GM18508 (cell line): ENCODE measurements around the gene FHIT.

Source experiments
- ATAC-seq: cut with Tn5 transposase; IDR thresholded peaks from one replicate; pipeline ENCODE4 v1.9.1; 2021; ENCODE audit warnings: moderate number of reproducible peaks; ENCODE audit not compliant: insufficient read depth, unreplicated experiment

Gene FHIT

GRCh38 chr3:60798456-60798855 lies 452.8 kb downstream of the FHIT start:
- no peak for ATAC-seq

DNA sequence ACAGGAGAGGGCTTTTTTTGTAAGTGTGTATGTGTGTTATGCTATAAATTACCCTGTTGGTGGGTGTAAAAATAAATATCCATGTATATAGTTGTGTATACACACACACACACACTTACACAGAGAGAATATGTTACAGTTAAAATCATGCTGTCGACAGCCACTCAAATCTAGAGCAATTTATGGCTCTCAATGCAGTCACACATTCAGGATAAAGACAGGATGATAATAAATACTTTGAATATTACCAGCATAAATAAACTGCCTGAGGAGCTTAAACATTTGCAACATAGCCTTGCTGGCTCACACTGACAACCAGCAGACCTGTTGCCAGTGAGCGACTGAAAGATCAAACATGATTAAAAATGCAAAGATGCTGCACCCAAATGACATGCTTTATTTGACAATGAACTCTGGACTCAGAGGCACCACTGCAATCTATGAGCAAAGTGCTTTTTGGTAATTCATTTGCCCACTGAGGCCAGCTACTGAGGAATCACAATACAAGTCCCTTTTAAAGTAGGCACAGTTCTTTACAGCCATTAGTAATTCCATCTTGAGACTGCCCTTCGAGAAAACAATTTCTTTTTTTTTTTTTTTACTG lies 458.9 kb downstream of the FHIT start:
- ATAC-seq, result no peak

GRCh38 chr3:60788185-60788584 lies 463.1 kb downstream of the FHIT start:
- ATAC-seq, result no peak

DNA sequence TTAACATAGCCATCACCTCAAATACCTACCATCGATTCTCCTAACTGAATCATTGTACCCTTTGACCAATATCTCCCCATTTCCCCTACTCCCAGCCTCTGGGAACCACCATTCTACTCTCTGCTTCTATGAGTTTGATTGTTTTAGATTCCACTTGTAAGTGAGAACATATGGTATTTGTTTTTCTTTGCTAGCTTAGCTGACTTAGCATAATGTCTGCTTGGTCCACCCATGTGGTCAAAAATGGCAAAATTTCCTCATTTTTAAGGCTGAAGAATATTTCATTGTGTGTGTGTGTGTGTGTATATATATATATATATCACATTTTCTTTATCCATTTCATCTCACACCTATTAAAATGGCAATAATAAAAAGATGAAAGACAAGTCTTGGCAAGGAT lies 469.3 kb downstream of the FHIT start:
- ATAC-seq, result no peak

DNA sequence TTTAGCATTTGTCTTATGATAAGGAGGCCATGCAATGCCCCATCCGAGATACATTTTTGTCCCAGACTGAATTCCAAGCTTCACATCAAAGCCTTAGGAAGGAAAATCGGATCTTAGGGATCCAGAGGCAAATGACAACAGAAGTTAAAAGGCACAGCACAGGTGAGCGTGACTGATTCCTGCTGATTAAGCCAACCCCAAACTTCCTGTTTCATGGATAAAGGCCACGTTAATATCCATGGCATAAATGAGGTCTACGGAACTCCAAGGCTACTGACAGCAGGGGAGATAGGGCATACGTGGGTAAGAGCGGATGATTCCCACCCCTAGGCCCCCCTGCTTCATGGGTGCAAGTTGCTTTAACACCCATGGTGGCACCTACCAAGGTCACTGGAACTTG lies 471.6 kb downstream of the FHIT start:
- no peak for ATAC-seq

DNA sequence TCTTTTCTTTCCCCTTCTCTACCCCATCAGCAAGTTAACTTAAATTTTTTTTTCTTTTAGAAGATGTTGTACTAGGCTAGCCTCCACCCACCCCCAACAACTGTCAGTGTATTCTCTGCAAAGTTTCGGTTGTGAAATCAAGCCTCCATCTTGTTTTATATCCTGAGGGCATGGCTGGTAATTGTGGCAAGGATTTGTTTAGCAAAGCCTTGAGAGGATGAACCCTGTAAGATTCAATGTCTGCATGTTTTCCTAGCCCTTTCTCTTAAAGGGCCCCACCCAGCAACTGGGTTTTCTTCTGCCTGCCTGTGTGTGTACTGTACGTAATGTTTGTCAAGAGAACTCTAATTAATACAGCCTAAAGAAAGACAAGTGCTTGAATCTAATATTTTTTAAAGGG lies 475.3 kb downstream of the FHIT start:
- no peak for ATAC-seq

DNA sequence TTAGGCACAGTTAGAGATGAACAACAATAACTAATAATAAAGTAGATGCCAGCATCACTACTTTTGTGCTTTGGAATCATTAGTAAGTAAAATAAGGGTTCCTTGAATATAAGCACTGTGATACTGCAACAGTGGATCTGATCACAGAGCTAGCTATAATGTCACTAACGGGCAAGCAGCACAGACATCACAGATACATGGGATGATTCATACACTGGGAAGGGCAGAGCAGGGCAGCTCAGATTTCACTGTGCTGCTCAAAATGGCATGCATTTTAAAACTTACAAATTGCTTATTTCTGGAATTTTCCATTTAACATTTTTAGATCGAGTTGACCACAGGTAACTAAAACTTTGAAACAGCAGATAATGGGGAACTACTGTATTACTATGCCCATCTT lies 476.6 kb downstream of the FHIT start:
- ATAC-seq, result no peak

- ATAC-seq, result no peak
Observed at GRCh38 chr3:60772584-60772983, 478.7 kb downstream of the FHIT start.

DNA sequence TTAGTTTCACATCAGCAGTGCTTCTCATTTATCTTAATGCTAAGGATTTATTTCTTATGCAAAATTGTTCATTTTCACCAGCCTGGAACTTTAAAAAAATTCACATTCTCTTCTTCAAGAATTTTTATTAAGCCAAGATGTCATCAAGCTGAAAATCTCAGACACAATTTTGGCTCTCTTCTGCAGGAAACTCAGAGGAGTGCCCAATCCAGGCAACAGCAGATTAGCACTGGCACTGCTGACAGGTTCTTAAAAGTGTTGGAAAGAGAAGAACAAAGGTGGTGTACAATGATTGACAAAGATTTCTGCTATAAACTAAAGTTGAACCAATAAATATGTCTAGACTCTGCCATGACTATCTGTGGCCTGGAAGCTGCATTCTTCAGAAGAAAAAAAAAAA lies 479.5 kb downstream of the FHIT start:
- no peak for ATAC-seq

- ATAC-seq, result no peak
Observed at GRCh38 chr3:60770532-60770931, 480.7 kb downstream of the FHIT start.

- no peak for ATAC-seq
Observed at GRCh38 chr3:60767536-60767935, 483.7 kb downstream of the FHIT start.

DNA sequence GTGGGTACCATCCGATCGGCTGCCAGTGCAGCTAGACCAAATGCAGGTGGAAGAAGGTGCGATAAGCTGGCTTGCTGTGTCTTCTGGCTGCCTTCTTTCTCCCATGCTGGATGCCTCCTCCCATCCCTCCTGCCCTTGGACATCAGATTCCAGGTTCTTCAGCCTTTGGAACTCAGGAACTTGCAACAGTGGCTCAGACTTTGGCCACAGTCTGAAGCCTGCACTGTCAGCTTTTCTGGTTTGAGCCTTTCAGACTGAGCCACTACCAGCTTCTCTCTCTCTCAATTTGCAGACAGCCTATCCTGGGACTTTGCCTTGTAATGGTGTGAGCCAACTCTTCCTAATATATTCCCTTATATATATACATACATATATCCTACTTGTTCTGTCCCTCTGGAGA lies 485.5 kb downstream of the FHIT start:
- ATAC-seq, result no peak

- ATAC-seq, result no peak
Observed at GRCh38 chr3:60764870-60765269, 486.4 kb downstream of the FHIT start.

DNA sequence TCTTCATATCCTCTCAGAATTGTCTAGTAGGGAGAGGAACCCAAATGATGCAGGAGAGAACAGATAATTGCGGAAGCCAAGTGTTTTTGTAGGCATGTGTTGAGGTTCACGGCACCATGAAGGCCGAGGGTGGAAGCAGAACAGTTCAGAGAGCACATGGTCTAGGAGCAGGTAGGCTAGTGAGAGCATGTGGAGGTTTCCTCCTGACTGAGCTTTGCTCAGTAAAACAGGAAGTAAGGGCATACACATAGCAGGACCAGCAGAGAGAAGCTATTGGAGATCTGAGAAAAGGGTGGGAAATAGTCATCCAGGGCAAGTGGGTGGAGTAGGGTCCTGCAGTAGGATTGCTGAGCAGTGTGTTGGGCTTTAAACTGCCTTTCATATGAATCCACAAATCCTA lies 491.1 kb downstream of the FHIT start:
- no peak for ATAC-seq

- no peak for ATAC-seq
Observed at GRCh38 chr3:60759439-60759838, 491.8 kb downstream of the FHIT start.

GRCh38 chr3:60758831-60759230 lies 492.4 kb downstream of the FHIT start:
- ATAC-seq, result no peak

DNA sequence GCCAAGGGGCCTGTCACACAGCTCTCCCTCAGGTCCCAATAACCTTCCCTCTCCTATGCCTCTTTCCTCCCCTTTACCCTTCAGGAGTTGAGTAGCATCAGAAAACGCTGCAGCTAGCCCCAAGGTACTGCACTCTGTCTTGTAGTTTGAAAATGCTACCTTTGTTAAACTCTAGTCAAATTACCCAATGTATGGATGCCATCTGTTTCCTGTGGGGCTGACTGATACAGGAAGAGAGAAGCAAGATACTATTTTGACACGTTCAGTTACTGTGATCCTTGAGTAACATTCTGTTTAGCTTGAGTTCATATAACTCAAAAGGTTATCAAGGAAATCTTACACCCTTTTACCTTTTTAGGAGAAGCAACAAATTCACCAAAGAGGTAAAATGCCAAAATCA lies 493.1 kb downstream of the FHIT start:
- no peak for ATAC-seq

GRCh38 chr3:60757724-60758123 lies 493.5 kb downstream of the FHIT start:
- ATAC-seq, result no peak

- ATAC-seq, result no peak
Observed at GRCh38 chr3:60756241-60757030, 494.8 kb downstream of the FHIT start.

- no peak for ATAC-seq
Observed at GRCh38 chr3:60755094-60755493, 496.2 kb downstream of the FHIT start.

DNA sequence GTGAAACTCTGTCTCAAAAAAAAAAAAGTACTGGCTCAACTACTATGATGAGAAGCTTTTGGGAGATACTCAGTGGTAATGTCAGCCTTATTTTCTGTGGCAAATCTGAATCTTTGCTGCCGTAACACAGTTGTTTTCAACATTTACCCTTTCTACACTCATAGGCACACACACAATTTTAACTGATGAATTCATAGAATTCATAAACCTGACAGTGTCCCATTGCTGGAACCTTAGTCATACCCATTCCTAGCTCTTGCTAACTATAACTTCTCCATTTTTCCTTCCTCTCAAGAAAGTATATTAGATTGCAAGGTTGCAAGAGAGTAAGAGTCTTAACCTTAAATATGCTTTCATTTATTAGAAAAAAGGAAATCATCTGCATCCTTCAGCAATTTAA lies 496.6 kb downstream of the FHIT start:
- ATAC-seq, result no peak

- no peak for ATAC-seq
Observed at GRCh38 chr3:60752809-60753208, 498.4 kb downstream of the FHIT start.
